Ishikawa (cell line): ENCODE data around the gene CACFD1.

Source experiments
- CEBPB ChIP-seq: IDR thresholded peaks from 2 replicates; pipeline ENCODE4 v1.6.1; 2012
- CREB1 ChIP-seq: IDR thresholded peaks from 2 replicates; pipeline ENCODE4 v1.6.1; 2012; ENCODE audit warnings: low read depth
- EGR1 ChIP-seq: IDR thresholded peaks from 2 replicates; pipeline ENCODE4 v1.6.1; 2012
- EP300 ChIP-seq: IDR thresholded peaks from 2 replicates; pipeline ENCODE4 v1.6.1; 2012; ENCODE audit warnings: borderline replicate concordance
- FOXM1 ChIP-seq: IDR thresholded peaks from 2 replicates; pipeline ENCODE4 v1.6.1; 2012; ENCODE audit warnings: low read depth, borderline replicate concordance
- NFIC ChIP-seq: IDR thresholded peaks from 2 replicates; pipeline ENCODE4 v1.6.1; 2012
- RAD21 ChIP-seq: IDR thresholded peaks from 2 replicates; pipeline ENCODE4 v1.6.1; 2012; ENCODE audit warnings: low read depth
- REST ChIP-seq: IDR thresholded peaks from 2 replicates; pipeline ENCODE4 v1.6.1; 2012; ENCODE audit warnings: low read depth, mild to moderate bottlenecking
- TAF1 ChIP-seq: IDR thresholded peaks from 2 replicates; pipeline ENCODE4 v1.6.1; 2012; ENCODE audit warnings: low read depth, mild to moderate bottlenecking
- TCF12 ChIP-seq: IDR thresholded peaks from 2 replicates; pipeline ENCODE4 v1.6.1; 2012; ENCODE audit warnings: low read depth
- TEAD4 ChIP-seq: IDR thresholded peaks from 2 replicates; pipeline ENCODE4 v1.6.1; 2012
- USF1 ChIP-seq: IDR thresholded peaks from 2 replicates; pipeline ENCODE4 v1.6.1; 2012
- YY1 ChIP-seq: IDR thresholded peaks from 2 replicates; pipeline ENCODE4 v1.6.1; 2012; ENCODE audit warnings: low read depth
- ZBTB7A ChIP-seq: IDR thresholded peaks from 2 replicates; pipeline ENCODE4 v1.6.1; 2012; ENCODE audit warnings: low read depth
- TF ChIP-seq, protein P1 (sequence below): IDR thresholded peaks from 2 replicates; pipeline ENCODE4 v1.6.1; 2012

CACFD1 gene

DNA sequence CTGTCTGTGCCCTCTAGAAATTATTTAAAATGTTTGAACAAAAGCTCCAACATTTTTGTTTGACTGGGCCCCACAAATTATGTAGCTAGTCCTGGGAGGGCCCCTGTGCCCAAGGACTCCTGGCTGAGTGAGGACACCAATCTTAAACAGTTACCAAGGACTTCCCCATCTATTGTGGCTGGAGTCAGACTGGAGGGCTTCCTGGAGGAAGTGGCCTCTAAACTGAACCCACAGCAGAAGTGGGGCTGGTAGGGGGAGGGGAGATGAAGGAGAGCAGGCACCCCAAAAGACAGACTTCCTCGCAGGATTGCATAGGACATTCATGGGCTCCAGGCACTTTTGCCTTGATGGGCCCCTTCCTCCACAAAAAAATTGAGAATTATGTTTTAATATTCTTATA is 29.5 kb upstream of the CACFD1 start:
- TF ChIP-seq TCF12: no peak
- TF ChIP-seq, protein P1, sequence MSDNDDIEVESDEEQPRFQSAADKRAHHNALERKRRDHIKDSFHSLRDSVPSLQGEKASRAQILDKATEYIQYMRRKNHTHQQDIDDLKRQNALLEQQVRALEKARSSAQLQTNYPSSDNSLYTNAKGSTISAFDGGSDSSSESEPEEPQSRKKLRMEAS: no peak
- no peak for TF ChIP-seq YY1
- TF ChIP-seq TAF1: no peak
- TF ChIP-seq NFIC: no peak
- no peak for TF ChIP-seq CREB1
- no peak for TF ChIP-seq TEAD4
- no peak for TF ChIP-seq CEBPB
- no peak for TF ChIP-seq USF1
- TF ChIP-seq REST: no peak
- no peak for TF ChIP-seq FOXM1
- no peak for TF ChIP-seq EP300
- TF ChIP-seq ZBTB7A: no peak
- TF ChIP-seq EGR1: no peak
- TF ChIP-seq RAD21: no peak

GRCh38 chr9:133433351-133433843 is 26.4 kb upstream of the CACFD1 start:
- TF ChIP-seq TEAD4: no peak
- TF ChIP-seq RAD21: peak; percentile 17; the same call in 1 of the 2 replicates

DNA sequence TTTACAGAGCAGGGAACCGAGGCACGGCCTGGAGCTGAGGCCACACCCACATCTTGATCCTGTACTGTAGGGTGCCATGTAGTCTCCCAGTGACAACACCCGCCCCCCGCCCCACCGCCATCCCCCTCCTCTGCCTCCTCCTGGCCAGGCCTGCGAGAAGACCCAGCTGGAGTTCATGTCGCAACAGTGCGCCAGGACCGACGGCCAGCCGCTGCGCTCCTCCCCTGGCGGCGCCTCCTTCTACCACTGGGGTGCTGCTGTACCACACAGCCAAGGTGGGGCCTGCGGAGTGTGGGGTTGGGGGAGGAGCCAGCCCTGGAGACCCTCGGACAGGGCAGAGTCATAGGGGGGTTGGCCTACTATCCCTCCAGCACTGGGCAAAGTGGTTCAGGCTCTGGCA is 23.1 kb upstream of the CACFD1 start:
- TF ChIP-seq ZBTB7A: no peak
- no peak for TF ChIP-seq CREB1
- TF ChIP-seq, protein P1: no peak
- TF ChIP-seq REST: no peak
- no peak for TF ChIP-seq TEAD4
- TF ChIP-seq NFIC: no peak
- TF ChIP-seq TCF12: no peak
- no peak for TF ChIP-seq EGR1
- no peak for TF ChIP-seq TAF1
- TF ChIP-seq FOXM1: no peak
- no peak for TF ChIP-seq CEBPB
- TF ChIP-seq EP300: no peak
- TF ChIP-seq YY1: no peak
- TF ChIP-seq USF1: no peak
- no peak for TF ChIP-seq RAD21

DNA sequence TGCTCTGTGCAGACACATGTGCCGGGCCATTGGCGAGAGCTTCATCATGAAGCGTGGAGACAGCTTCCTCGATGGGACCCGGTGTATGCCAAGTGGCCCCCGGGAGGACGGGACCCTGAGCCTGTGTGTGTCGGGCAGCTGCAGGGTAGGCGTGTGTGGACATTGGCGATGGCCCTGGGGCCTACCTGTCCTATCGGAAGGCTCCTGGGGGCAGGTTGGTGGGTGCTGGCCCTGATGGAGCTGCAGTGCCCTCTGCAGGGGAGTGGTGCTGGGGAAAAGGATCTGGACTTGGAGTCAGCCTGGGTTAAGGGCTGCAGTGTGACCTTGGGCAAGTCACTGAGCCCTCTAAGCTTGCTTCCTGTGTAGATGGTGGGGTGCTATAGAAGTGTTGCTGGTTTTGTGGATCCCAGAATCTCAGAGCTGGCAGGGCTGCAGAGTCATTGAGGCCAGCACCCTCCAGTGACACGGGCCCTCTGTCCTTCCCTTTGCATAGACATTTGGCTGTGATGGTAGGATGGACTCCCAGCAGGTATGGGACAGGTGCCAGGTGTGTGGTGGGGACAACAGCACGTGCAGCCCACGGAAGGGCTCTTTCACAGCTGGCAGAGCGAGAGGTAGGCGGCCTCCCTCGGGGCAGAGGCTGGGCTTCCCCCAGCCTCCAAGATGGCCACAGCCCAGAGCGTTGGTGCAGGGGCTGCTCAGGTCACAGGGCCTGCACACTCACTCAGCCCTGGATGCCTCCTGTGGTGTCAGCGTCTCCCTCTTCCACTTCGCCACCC is 21.8 kb upstream of the CACFD1 start:
- TF ChIP-seq RAD21 (peak; percentile 63), YY1 (no peak), NFIC (no peak)
- TF ChIP-seq, protein P1: no peak

DNA sequence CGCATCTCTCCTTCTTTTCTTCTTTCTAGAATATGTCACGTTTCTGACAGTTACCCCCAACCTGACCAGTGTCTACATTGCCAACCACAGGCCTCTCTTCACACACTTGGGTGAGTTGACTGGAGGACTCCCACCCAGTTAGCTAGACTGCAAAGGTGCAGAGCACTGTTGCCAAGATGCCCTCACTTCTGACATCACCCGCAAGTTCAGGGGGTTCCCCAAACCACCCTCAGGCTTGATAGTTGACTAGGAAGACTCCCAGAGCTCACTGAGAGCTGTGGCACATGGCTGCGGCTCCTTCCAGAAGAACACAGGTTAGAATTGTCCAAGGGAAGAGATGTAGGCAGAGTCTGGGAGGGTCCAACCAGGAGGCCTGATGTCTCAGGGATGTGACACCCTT is 20.4 kb upstream of the CACFD1 start:
- TF ChIP-seq CREB1 (no peak), TCF12 (no peak), EGR1 (no peak), TEAD4 (no peak), CEBPB (no peak), NFIC (no peak), ZBTB7A (no peak), RAD21 (no peak), FOXM1 (no peak), EP300 (no peak)
- TF ChIP-seq, protein P1: no peak

GRCh38 chr9:133440874-133441273 is 18.9 kb upstream of the CACFD1 start:
- TF ChIP-seq TAF1 (no peak), NFIC (no peak), YY1 (no peak), EGR1 (no peak), RAD21 (no peak), REST (no peak), USF1 (no peak), FOXM1 (no peak), EP300 (no peak), TCF12 (no peak), ZBTB7A (no peak), CEBPB (no peak), TEAD4 (no peak), CREB1 (no peak)
- TF ChIP-seq, protein P1: no peak
